ENCODE measurements around the gene COG5. TPM values are rescaled to one million over a fixed set of nuclear protein-coding genes. Genes with fewer than 3 reads are reported as not detected.

The COG5 gene
- 20.2 and 21.8 TPM in 2 replicates for total RNA-seq (2021)
- long read RNA-seq, full-length matches to known transcripts: 72 of 98 reads
- long read RNA-seq, partial matches to known transcripts: 10 of 98 reads
- long read RNA-seq, other reads (novel, unspliced or antisense): 16 of 98 reads

- WGBS (ENCODE audit: extremely low coverage, insufficient read length, low lambda C conversion rate): no CpG with 5 or more reads among the region's 55 CpGs
- Mint-ChIP-seq H3K27me3 (ENCODE audit: low read depth) (peaks cover 2% of the 10 kb centered on the region; the same call in 1 of the 2 replicates), H3K4me1 (peaks cover 23 to 24% of the 10 kb centered on the region in 2 experiments), H3K4me3 (peak within 1 kb of the TSS; percentile 84 to 93), H3K27ac (peak within 1 kb of the TSS; percentile 93 to 99 (median 97)), H3K9me3 (no peaks in the 10 kb centered on the region), H3K36me3 (ENCODE audit: insufficient read depth in 1 of 3, low read depth in 3 of 3) (peaks cover 0 to 10% (median 7%) of the 10 kb centered on the region in 3 experiments; a peak in 4 of 7 replicates)
- no peak within 1 kb of the TSS for H2AK5ac ChIP-seq (ENCODE audit: insufficient read length, low read length)
- H2BK12ac ChIP-seq (ENCODE audit: insufficient read length, low read depth, low read length): no peak within 1 kb of the TSS
- no peak within 1 kb of the TSS for H2BK15ac ChIP-seq (ENCODE audit: low read depth, low read length)
- peak within 1 kb of the TSS; percentile 89 for H3K9ac ChIP-seq (ENCODE audit: extremely low read depth, insufficient read length, low read length)
- peak within 1 kb of the TSS; percentile 61 for H4K5ac ChIP-seq (ENCODE audit: insufficient read length, low read depth, low read length)
- H3K4me2 ChIP-seq (ENCODE audit: insufficient read depth, insufficient read length, low read length): peak within 1 kb of the TSS; percentile 93
- no peak within 1 kb of the TSS for H2BK120ac ChIP-seq (ENCODE audit: low read depth, low read length, poor library complexity, severe bottlenecking)
- H3T11ph ChIP-seq (ENCODE audit: low read length): no peak within 1 kb of the TSS
- H3K9me3 ChIP-seq (ENCODE audit: control insufficient read depth, low read depth, low read length): no peaks in the 10 kb centered on the region
- H4K91ac ChIP-seq (ENCODE audit: insufficient read length, low read depth, low read length): peak within 1 kb of the TSS; percentile 13
- H3K18ac ChIP-seq (ENCODE audit: insufficient read length, low read depth, low read length): peak within 1 kb of the TSS; percentile 83
- no peak within 1 kb of the TSS for H4K8ac ChIP-seq (replicated peaks; ENCODE audit: insufficient read length, low read depth, low read length)
- H3K23me2 ChIP-seq (ENCODE audit: insufficient read length, low read depth, low read length, poor library complexity, severe bottlenecking): peaks cover 6% of the 10 kb centered on the region
- no peaks in the 10 kb centered on the region for H3K79me1 ChIP-seq (ENCODE audit: insufficient read depth, low read depth, low read length, poor library complexity, severe bottlenecking)
- H2BK20ac ChIP-seq (ENCODE audit: low read depth, low read length, poor library complexity, severe bottlenecking): no peak within 1 kb of the TSS
- TF ChIP-seq, protein P1, sequence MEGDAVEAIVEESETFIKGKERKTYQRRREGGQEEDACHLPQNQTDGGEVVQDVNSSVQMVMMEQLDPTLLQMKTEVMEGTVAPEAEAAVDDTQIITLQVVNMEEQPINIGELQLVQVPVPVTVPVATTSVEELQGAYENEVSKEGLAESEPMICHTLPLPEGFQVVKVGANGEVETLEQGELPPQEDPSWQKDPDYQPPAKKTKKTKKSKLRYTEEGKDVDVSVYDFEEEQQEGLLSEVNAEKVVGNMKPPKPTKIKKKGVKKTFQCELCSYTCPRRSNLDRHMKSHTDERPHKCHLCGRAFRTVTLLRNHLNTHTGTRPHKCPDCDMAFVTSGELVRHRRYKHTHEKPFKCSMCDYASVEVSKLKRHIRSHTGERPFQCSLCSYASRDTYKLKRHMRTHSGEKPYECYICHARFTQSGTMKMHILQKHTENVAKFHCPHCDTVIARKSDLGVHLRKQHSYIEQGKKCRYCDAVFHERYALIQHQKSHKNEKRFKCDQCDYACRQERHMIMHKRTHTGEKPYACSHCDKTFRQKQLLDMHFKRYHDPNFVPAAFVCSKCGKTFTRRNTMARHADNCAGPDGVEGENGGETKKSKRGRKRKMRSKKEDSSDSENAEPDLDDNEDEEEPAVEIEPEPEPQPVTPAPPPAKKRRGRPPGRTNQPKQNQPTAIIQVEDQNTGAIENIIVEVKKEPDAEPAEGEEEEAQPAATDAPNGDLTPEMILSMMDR (conservative IDR thresholded peaks at IDR 0.05): no peak
- no peaks in the 10 kb centered on the region for H4K20me1 ChIP-seq (ENCODE audit: control insufficient read depth, insufficient read depth, insufficient read length)
- H2AFZ ChIP-seq (ENCODE audit: low read length): no peak within 1 kb of the TSS
- no peak within 1 kb of the TSS for H3K56ac ChIP-seq (ENCODE audit: insufficient read length, low read depth, low read length)
- no peak within 1 kb of the TSS; the same call in 1 of the 2 replicates for H3K4ac ChIP-seq (ENCODE audit: low read depth, low read length)
- H3K23ac ChIP-seq (ENCODE audit: insufficient read length, low read depth, low read length): no peak within 1 kb of the TSS
- H3K79me2 ChIP-seq (ENCODE audit: insufficient read depth, low read length): no peaks in the 10 kb centered on the region; the same call in 1 of the 2 replicates
- peak within 1 kb of the TSS; percentile 30 for H2BK5ac ChIP-seq (ENCODE audit: insufficient read length, low read length)
- H3K14ac ChIP-seq (ENCODE audit: insufficient read depth, low read length): peak within 1 kb of the TSS; percentile 91
- no peaks in the 10 kb centered on the region for H3K4me1 ChIP-seq (ENCODE audit: insufficient read depth, low read length)
- peak; percentile 91 for DNase-seq
- peak within 1 kb of the TSS; percentile 40 for H3K27ac ChIP-seq (ENCODE audit: insufficient read length, low read depth, low read length)
- H3K27me3 ChIP-seq (ENCODE audit: insufficient read depth, low read length): no peaks in the 10 kb centered on the region
These were observed at the start of gene COG5, which contains the start of gene DUS4L for GRCh38 chr7:107563775-107564552. COG5 (minus strand) TSS chr7:107563920; CDS start chr7:107563896, 24 bp downstream. DUS4L (plus strand) TSS chr7:107563971; CDS start chr7:107567071, 3,100 bp downstream.

Data from H9 (cell line).